GM18858 (cell line): Measurements from ENCODE around the gene CDC14B.
"Not testable (repeated sequence)": the region's sequence is repeated elsewhere in the genome, so short reads cannot be mapped to it uniquely, and the experiment has no call there.

ENCODE experiments used
- ATAC-seq: cut with Tn5 transposase; IDR thresholded peaks from one replicate; pipeline ENCODE4 v1.9.1; 2021; ENCODE audit not compliant: unreplicated experiment

Gene CDC14B

DNA sequence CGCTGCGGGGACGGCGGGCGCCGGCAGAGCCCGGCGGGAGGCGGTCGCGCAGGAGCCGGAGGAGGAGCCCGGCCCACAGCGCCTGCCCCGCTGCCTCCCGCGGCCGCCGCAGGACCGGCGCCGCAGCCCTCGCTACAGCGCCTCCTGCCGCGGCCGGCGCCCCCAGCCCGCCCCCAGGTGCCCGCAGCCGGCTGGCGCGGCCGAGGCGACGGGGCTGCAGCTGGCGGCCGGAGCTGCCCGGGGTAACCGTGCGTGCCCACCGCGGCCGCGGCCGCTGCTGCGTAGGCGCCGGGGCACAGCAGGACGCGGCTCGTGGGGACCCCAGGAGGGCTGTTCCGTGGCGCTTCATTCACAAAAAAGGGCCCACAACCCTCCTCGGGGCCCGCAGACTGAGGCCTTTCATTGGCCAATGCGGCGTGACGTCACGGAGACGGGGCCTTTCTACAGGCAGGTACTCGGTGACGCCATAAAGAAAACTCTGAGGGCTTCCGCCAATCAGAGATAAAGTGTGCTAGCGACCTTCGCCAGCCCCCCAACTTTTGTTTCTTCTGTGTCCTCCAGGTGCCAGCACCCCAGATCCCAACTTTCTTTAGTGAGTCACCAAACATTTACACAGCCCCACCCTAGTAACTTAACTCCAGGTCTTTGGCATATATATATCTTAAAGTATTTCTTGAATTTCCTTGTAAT, at the start of gene CDC14B:
TSS of gene CDC14B (minus strand) at position 353 of the 690 bp plus-strand sequence. CDS start 465 bp downstream, outside the sequence.
- ATAC-seq: no peak

DNA sequence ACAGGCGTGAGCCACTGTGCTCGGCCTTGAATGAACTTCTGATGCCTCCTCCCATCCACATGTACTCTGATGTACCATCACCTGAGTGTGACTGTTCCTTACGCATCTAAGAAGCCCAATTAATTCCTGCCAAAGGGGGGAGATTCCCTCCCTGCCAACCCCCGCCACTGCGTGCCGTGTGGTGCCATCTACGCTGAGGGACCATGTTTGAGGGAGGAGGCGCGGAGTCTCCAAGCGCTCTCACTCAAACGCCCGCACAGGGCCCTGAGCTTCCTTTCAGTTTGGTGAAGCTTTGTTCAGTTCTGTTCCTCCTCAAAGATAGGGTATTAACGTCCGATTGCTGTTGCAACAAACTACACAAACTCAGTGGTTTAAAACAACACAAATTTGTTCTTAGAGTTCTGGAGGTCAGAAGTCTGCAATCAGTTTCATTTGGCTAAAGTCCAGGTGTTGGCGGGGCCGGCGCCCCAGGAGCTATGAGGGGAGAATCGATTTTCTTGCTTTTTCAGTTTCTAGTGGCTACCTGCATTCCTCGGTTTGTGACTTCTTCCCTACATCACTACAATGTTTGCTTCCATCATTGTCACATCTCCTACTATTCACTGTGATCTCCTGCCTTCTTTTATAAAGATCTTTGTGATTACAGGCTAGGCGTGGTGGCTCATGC, 49.4 kb upstream of the CDC14B start:
- no peak for ATAC-seq

DNA sequence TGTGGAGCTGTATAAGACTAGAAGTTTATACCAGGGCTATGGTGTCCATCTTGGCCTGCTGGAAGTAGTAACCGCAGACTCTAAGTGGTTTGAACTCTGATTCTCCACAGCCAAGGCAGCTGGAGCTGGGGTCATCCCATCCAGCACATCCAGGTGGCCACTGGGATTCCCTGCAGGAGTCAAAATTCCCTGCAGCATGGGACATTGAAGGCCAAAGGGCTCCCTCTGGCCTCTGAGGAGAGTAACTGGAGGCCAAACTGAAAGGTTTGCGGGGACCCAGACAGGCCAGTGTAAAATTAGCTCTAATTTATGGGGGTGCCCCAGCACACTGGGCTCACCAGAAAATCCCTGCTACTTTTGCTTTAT, 47.7 kb upstream of the CDC14B start:
- ATAC-seq: no peak

DNA sequence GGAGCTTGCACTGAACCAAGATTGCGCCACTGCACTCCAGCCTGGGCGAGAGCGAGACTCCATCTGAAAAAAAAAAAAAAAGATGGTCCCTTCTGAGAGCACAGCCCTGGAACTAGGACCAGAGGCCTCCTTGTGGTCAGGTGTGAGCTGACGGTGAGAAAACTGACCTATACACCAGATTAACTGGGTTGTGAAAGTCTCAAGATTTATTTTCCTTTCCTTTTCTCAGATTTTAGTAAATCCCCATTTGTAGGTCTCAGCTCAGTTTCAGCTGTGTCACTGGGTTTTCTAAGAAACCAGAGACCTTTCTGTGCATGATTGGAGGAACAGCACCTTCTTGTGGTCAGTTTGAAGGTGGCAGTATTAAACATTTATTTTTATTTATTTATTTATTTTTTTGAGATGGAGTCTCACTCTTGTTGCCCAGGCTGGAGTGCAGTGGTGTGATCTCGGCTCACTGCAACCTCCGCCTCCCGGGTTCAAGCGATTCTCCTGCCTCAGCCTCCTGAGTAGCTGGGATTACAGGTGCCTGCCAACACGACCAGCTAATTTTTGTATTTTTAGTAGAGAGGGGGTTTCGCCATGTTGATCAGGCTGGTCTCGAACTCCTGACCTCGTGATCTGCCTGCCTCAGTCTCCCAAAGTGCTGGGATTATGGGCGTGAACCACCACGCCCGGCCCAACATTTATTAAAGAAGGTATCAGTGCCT, 47.2 kb upstream of the CDC14B start:
- ATAC-seq: not testable (repeated sequence)

DNA sequence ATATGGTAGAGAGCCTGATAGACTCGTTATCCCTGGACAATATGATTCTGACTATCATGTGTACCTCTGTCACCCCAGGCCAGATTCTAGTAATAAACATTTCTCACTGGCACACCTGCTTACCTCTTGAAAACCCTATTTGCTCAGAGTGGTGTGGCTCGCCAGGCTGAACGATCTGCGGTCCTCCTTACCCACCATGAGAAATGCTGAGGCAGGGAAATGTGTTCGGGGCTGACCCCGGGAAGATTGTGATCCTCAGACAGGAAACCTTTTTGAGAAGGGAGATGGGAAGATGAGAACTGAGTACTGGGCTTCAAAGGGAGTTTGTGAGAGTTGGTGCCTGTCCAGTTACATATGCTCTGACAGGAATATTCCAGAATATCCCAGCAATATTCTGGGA, 46.1 kb upstream of the CDC14B start:
- ATAC-seq: no peak

DNA sequence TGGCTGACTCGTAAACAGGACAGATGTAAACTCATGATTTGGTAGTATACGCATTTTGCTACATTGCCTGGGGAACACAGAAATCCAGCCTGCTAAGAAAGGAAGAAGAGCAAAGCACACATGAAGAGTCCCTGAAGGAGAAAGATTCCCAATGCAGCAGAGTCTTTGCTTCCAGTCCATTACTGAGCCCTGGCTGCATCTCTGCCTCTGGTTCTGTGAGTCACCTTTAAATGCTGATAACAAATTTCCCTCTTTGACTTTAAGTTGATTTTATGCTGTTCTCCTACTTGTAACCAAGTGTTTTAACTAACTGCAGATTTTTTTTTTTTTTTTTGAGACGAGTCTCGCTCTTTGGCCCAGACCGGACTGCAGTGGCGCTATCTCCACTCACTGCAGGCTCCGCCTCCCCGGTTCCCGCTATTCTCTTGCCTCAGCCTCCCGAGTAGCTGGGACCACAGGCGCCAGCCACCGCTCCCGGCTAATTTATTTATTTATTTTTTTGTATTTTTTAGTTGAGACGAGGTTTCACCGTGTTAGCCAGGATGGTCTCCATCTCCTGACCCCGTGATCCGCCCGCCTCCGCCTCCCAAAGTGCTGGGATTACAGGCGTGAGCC, 44.0 kb upstream of the CDC14B start:
- no peak for ATAC-seq

DNA sequence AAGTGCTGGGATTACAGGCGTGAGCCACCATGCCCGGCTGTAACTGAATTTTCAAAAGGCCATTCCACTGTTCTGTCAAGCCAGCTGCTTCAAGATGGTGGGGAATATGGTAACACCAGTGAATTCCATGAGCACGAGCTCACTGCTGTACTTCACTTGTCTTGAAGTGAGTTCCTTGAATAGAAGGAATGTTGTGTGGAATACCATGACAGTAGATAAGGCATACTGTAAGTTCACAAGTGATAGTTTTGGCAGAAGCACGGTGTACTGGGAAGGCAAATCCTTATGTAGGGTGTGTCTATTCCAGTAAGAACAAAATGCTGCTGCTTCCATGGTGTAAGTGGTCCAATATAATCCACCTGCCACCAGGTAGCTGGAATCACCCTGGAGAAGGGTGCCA, 42.1 kb upstream of the CDC14B start:
- no peak for ATAC-seq

DNA sequence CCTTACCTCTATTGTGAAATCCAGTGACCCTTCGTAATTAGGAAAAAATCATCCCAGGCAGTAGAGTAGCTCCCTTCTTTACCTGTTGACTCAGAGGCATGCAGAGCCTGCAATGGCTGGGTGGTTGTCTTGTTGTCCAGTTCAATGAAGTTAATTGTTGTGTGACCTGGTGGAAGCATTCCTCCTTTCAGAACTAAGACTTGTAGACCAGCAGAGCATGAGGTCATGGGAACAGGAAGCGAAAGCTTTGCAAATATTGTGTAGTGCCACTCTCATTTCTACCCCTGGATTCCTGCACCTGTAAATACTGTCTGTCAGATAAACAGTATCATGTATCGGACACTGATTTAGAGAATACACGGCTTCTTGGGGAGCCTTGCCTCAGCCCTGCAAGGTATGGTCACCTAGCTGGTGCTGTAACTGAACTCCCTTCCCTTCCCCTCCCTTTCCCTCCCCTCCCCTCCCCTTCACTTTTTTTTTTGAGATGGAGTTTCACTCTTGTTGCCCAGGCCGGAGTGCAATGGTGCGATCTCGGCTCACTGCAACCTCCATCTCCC, 41.1 kb upstream of the CDC14B start:
- ATAC-seq: no peak

DNA sequence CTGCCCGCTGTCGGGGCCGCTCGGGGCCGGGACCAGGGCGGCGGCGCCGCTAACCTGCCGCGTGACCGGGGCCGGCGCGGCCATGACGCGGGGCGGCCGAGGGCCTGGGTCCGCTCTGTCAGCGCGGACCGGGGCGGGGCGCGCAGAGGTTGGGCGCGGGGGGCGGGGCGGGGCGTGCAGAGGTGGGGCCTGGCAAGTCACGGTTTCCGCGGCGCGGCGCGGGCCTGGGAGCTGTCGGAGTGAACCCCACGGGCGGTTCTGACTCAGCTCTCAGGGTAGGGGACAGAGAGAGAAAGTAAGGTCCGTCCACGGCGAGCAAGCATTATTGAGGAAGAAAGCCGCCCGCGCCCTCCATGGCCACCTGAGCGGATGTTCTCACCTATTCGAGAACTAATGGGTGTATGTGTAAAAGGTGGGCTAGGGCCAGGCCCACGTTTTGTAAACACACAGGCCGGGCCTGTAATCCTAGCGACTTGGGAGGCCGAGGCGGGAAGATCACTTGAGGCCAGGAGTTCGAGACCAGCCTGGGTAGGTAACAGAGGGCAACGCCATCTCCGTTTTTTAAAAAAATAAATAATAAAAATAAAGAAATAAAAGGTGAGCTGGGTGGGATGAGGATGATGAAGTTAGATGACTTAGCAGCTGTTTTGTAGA, 35.7 kb upstream of the CDC14B start, which contains the start of gene PRXL2C:
TSS of gene PRXL2C (minus strand) at position 120 of the 654 bp plus-strand sequence. CDS start at position 84, 36 bp downstream.
- no peak for ATAC-seq

DNA sequence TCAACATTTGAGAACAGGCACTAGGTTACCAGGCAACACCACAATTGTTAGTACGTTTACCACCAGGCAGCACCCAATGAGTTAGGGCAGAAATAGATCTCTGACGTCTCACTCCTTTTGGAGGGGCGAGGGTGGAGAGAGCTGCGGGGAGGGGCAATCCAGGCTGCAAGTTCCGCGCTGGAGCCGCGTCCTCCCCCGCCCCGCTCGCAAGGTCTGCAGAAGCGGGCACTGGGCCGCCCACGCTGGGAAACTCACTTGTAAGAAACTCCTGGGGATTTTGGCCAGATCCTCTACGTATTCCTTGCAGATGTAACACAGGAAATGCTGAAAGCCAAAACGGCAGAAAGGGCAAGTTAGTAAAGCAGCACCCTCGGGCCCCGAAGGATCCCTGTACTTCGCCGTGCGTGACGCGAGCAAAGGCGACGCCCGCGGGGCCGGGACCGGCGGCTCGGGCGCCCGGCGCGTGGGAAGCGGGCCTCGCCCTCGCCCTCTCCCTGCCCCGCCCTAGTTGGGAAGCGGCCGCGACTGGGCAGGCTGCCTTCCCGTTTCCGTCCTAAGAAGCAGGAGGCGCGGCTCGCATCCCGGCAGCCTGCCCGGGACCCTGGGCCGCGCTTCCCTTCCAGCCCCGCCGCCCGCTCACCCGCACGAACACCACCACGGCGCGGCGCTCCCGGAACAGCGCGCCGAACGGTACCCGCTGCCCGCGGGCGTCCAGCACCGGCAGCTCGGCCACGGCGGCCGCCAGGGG, 35.0 kb upstream of the CDC14B start:
- ATAC-seq: no peak

DNA sequence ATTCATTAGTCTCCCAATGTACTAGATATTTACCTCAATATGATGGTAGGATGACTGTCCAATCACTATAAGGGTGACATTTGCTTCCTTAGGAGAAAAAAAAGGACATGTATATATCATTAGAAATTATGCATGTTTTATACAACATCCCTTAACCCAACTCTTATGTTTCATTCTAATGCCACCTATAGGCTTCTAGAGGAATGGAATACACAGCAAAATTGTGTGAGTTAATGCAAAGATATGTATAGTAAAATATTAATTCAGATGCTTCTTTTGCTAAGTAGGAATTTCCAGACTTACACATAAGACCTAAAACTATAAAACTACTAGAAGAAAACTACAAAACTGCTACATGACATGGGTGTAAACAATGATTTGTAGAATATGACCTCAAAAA, 32.0 kb upstream of the CDC14B start:
- no peak for ATAC-seq

DNA sequence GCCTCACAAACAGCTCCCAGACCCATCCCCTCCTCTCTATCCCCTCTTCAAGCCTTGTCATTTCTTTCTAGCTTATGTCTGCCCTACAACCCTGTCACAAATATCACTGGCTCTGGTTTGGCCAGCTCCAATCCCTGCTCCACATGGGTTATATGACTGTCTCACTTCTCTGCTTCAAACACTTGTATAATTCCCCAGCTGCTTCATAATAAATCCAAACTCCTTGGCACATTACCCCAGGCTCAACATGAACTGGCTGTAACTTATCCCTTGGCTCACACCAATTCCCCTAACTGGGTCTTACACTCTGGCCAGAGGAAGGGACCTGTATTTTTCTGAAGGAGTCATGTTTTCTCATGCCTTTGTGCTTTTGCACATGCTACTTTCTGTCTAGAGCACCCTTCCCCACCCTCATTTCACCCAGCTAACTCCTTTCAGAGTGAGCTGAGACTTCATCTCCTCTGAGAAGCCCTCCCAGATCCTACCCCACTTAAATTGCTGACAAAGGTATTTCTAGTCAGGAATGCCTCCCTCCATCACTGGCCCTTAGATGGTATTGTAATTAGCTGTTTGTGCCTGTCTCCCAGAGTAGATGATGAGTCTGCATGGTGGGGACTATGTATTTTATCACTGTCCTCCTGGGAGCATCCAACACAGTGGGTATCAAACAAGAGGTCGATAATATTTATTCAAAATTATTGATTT, 30.1 kb upstream of the CDC14B start:
- ATAC-seq: no peak

DNA sequence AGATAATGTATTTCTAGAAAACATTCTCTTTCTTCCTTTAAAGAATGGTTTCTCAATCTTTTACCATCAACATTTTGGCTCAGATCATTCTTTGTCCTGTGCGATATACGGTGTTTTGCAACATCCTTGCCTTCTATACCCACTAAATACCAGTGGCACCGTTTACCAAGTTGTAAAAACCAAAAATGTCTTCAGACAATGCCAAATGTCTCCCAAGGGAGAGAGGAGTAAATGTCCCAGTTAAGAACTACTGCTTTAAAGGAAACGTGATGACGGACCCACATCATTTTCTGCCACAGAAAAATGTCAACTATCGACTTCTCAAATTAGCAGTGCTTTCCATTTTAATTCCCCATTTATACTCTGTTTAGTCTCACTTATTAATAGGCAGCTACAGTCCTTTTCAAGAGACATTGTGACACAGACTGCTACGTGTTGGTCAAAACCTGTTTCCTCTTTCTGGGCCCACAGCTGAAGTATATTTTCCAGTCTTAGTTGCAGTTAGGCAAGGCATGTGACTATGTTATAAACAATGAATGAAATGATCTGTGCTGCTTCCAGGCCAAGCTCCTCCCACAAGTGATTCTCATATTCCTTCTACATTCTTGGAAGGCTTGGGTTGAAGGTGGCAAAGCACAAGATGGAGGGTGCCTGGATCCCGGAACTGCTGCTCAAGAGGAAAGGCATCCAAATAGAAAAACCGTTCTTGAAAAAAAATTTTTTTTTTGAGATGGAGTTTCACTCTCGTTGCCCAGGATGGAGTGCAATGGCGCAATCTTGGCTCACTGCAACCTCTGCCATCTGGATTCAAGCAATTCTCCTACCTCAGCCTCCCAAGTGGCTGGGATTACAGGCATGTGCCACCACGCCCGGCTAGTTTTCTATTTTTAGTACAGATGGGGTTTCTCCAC, 26.7 kb upstream of the CDC14B start:
- ATAC-seq: no peak

DNA sequence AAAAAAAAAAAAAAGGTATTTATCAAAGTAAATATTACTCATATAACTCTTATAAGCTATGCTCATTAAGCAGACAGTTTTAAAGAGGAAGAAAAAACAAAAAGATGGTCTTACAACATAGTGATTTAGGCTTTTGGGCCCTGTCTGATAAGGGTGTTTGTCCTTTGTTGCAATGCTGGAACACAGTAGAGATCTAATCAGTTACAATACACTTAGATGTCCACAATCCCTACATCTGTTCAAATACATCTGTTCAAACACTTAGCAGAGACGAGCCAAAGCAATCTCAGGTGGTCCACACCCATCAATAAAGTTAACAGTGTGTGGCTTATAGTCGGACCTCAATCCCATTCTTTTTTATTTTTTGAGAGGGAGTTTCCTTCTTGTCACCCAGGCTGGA, 24.5 kb upstream of the CDC14B start:
- ATAC-seq: no peak

DNA sequence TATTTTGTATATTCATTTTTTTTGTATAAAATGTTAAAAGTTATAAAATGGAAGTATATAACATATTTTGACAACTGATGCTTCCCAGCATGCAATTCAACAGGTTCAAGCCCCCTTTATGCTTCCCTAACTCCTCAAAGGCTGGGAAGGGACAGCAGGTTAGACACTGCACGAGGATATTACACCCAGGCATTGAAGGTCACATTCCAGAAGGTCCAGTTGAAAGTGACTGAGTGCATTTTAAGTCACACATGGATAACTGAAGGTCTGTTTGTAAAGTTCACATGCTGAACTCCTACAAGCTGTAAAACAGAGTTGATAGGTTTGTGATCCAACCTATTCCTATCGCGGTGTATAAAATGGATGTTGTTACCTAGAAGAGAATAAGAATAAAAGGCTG, 21.9 kb upstream of the CDC14B start:
- ATAC-seq: no peak

DNA sequence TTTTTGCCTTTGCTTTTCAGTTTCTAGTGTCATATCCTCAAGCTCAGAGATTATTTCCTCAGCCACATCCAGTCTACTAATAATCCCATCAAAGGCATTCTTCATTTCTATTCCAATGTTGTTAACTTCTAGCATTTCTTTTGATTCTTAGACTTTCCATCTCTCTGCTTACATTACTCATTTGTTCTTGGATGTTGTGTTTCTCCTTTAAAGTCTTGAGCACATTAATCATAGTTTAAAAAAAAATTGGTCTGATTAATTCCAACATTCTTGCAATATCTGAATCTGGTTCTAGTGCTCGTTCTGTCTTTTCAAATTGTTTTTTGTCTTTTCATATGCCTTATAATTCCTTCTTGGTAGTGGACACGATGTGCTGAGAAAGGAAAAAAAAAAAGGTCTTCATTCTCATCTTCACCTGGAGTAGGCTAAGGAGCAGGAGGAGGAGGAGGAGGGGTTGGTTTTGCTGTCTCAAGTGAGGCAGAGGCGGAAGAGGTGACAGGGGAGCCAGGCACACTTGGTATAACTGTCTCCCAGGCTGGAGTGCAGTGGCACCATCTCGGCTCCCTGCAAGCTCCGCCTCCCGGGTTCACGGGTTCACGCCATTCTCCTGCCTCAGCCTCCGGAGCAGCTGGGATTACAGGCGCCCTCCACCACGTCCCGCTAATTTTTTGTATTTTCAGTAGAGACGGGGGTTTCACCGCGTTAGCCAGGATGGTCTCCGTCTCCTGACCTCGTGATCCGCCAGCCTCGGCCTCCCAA, 19.1 kb upstream of the CDC14B start:
- ATAC-seq: no peak

DNA sequence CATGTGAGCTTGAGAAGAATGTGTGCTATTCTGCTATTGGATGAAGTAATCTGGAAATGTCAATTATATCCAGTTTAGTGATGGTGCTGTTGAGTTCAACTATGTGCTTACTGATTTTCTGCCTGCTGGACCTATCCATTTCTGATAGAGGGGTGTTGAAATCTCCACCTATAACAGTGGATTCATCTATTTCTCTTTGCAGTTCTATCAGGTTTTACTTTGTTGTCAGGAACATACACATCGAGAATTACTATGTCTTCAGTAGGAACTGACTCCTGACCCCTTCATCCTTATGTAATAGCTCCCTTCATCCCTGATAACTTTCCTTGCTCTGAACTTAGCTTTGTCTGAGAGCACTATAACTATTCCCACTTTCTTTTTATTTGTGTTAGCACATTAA, 16.7 kb upstream of the CDC14B start:
- no peak for ATAC-seq

DNA sequence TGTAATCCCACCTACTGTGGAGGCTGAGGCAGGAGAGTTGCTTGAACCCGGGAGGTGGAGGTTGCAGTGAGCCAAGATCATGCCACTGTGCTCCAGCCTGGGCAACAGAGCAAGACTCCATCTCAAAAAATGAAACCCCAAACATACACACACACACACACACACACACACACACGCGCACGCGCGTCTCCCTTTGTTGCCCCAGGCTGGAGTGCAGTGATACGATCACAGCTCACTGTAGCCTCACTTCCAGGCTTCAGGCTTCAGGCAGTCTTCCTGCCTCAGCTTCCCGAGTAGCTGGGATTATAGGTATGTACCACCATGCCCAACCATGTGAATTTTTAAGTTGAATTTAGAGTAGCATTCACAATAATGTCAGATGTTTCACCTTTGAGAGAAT, 13.9 kb upstream of the CDC14B start:
- not testable (repeated sequence) for ATAC-seq
